Vagina (tissue), 2 donors: ENCODE measurements around the gene PRM1.

Source experiments
- POLR2A ChIP-seq, 2 donors: fragments of 450-650 bp; IDR thresholded peaks; one replicate each; pipeline ENCODE4 v1.6.1; 2017; ENCODE audit warnings: antibody characterized with exemption in 2 of 2, mild to moderate bottlenecking in 2 of 2, moderate library complexity in 2 of 2
- POLR2AphosphoS5 ChIP-seq, 2 donors: sonication (generic); formaldehyde crosslinking; IDR thresholded peaks; one replicate each; pipeline ENCODE4 v1.9.0; 2017; ENCODE audit warnings: antibody characterized with exemption in 2 of 2, mild to moderate bottlenecking in 2 of 2, low read depth in 1 of 2; ENCODE audit not compliant: insufficient read depth in 1 of 2
- TF ChIP-seq, protein P1 (sequence below), 3 experiments: fragments of 450-650 bp in 2 of 3; fragments of 200-600 bp in 1 of 3; sonication (generic) in 1 of 3; IDR thresholded peaks; one replicate each; pipeline ENCODE4 v1.5.1; 2017 to 2019; ENCODE audit warnings: antibody characterized with exemption in 3 of 3, mild to moderate bottlenecking in 2 of 3, moderate library complexity in 2 of 3

DNA sequence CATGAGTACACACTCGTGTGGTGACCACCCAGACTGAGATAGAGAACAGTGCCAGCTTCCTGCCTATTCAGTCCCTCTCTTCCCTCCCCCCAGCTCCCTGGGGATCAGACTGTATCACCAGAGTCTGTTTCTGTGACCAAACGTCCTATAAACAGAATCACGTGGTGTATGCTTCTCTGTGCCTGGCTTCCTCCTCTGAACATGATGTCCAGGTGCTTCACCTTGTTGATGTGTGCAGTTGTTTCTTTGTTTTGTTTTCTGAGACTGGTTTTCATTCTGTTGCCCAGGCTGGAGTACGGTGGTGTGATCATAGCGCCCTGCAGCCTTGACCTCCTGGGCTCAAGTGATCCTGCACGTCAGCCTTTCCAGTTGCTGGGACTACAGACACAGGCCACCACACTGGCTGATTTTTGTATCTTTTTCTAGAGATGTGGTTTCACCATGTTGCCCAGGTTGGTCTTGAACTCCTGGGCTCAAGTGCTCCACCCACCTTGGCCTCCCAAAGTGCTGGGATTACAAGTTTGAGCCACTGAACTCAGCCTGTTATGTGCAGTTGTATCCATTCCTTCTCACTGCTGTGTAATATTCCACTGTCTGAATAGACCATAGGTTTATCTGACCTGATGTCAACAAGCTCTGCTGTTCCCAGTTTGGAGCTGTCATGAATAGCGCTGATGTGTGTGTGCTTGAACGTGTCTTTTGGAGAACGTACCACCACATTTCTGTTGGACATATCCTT lies 28.9 kb upstream of the PRM1 start:
- TF ChIP-seq, protein P1, sequence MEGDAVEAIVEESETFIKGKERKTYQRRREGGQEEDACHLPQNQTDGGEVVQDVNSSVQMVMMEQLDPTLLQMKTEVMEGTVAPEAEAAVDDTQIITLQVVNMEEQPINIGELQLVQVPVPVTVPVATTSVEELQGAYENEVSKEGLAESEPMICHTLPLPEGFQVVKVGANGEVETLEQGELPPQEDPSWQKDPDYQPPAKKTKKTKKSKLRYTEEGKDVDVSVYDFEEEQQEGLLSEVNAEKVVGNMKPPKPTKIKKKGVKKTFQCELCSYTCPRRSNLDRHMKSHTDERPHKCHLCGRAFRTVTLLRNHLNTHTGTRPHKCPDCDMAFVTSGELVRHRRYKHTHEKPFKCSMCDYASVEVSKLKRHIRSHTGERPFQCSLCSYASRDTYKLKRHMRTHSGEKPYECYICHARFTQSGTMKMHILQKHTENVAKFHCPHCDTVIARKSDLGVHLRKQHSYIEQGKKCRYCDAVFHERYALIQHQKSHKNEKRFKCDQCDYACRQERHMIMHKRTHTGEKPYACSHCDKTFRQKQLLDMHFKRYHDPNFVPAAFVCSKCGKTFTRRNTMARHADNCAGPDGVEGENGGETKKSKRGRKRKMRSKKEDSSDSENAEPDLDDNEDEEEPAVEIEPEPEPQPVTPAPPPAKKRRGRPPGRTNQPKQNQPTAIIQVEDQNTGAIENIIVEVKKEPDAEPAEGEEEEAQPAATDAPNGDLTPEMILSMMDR (IDR thresholded peaks at IDR 0.05), result no peak
- no peak for TF ChIP-seq POLR2A (IDR thresholded peaks at IDR 0.05)
- TF ChIP-seq POLR2AphosphoS5 (IDR thresholded peaks at IDR 0.05; ENCODE audit: insufficient read depth in 1 of 2, low read depth in 1 of 2), result no peak
